GM13977 (cell line): ENCODE results near the gene TBC1D22A.

Experiments used
- DNase-seq: peaks from one replicate; pipeline ENCODE4 v3.0.0; 2012; ENCODE audit warnings: low spot score
- CTCF ChIP-seq: IDR thresholded peaks from 2 replicates; pipeline ENCODE4 v1.5.1; 2012; ENCODE audit warnings: mild to moderate bottlenecking, control low read depth; ENCODE audit not compliant: insufficient read depth; ENCODE audit errors: extremely low read depth, missing control alignments
- in situ Hi-C: fragments of 300-500 bp; cut with MboI; formaldehyde crosslinking; loops from one replicate; pipeline ENCODE4 v1.12.0; 2022; ENCODE audit warnings: low sequenced_read_pairs, low pct_unique_long_range_greater_than_20kb, mixed read lengths, inconsistent platforms; ENCODE audit not compliant: unreplicated experiment

The TBC1D22A gene

GRCh38 chr22:46906326-46907045 lies 144.0 kb downstream of the TBC1D22A start:
- in situ Hi-C loops, result no loop called here
- no peak for DNase-seq
- no peak for TF ChIP-seq CTCF

- DNase-seq, result no peak
- in situ Hi-C loops, result no loop called here
- no peak for TF ChIP-seq CTCF
These were observed 145.1 kb downstream of the TBC1D22A start for GRCh38 chr22:46907241-46908215.

GRCh38 chr22:46908641-46909107 lies 146.2 kb downstream of the TBC1D22A start:
- in situ Hi-C loops, result no loop called here
- TF ChIP-seq CTCF, result no peak
- DNase-seq, result no peak

GRCh38 chr22:46909237-46910030 lies 147.0 kb downstream of the TBC1D22A start:
- no peak for TF ChIP-seq CTCF
- in situ Hi-C loops, result no loop called here
- DNase-seq, result no peak

GRCh38 chr22:46910624-46911023 lies 148.2 kb downstream of the TBC1D22A start:
- in situ Hi-C loops, result no loop called here

More at GRCh38 chr22:46910624-46911023, 148.2 kb downstream of the TBC1D22A start:
- no peak for TF ChIP-seq CTCF
- DNase-seq, result no peak
